ENCODE measurements around the gene KAT2A.
"Not testable (repeated sequence)": the region's sequence is repeated elsewhere in the genome, so short reads cannot be mapped to it uniquely, and the experiment has no call there.

DNA sequence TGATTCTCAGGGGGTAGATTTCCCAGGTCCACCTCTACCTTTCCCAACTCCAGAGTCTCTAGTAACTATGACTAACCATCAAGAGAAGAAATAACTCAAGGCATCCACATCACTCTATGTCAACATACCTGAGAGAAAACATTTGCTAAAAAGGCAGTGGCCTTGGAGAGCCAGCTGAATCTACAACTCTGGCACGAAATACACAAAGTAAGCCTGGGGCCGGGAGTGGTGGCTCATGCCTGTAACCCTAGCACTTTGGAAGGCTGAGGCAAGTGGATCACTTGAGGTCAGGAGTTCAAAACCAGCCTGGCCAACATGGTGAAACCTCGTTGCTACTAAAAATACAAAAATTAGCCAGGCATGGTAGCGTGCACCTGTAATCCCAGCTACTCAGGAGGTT, 22.0 kb upstream of the KAT2A start:
- TF ChIP-seq CTCF (IDR thresholded peaks at IDR 0.05; ENCODE audit: insufficient read depth, low read length, poor library complexity, severe bottlenecking); EZH2phosphoT487 (conservative IDR thresholded peaks at IDR 0.05; ENCODE audit: low read length): not testable (repeated sequence)
